Panc1 (cell line): Measurements from ENCODE around the gene VPS51.

Experiments used
- POLR2AphosphoS5 ChIP-seq: IDR thresholded peaks from 2 replicates; pipeline ENCODE4 v1.6.1; 2012; ENCODE audit warnings: mild to moderate bottlenecking, low read depth, low read length, moderate library complexity
- SIN3A ChIP-seq: IDR thresholded peaks from 2 replicates; pipeline ENCODE4 v1.6.1; 2012; ENCODE audit warnings: low read depth, mild to moderate bottlenecking, low read length, moderate library complexity, borderline replicate concordance; ENCODE audit not compliant: insufficient read depth
- TF ChIP-seq, protein P1 (sequence below): fragments of 450-650 bp; IDR thresholded peaks from 2 replicates; pipeline ENCODE4 v1.5.1; 2017; ENCODE audit warnings: mild to moderate bottlenecking
- TF ChIP-seq, protein P2 (sequence below), 2 experiments: IDR thresholded peaks; 2 replicates each; pipeline ENCODE4 v1.6.1; 2011 to 2012; ENCODE audit warnings: low read depth in 2 of 2, control low read depth in 1 of 2, low read length in 1 of 2, mild to moderate bottlenecking in 1 of 2, moderate library complexity in 1 of 2; ENCODE audit not compliant: insufficient read depth in 1 of 2

DNA sequence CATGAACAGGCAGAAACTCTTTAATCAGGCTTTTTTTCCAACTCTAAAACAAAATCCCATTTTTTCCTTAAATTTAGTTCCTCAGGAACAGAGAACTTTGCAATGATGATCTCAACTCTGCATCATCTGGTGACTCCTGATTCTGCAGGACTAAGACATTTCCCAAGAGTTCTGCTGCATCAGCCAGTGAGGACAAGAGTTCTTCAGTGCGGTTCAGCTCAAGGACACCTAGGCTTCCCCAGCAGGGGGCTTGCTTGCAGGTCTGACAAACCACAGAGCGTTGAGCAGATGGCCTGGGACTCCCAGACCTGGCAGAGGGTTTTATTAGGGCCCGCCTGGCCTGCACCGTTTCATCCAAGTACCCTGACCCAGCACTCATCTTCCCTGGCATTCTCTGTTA is 18.6 kb upstream of the VPS51 start:
- TF ChIP-seq, protein P1, sequence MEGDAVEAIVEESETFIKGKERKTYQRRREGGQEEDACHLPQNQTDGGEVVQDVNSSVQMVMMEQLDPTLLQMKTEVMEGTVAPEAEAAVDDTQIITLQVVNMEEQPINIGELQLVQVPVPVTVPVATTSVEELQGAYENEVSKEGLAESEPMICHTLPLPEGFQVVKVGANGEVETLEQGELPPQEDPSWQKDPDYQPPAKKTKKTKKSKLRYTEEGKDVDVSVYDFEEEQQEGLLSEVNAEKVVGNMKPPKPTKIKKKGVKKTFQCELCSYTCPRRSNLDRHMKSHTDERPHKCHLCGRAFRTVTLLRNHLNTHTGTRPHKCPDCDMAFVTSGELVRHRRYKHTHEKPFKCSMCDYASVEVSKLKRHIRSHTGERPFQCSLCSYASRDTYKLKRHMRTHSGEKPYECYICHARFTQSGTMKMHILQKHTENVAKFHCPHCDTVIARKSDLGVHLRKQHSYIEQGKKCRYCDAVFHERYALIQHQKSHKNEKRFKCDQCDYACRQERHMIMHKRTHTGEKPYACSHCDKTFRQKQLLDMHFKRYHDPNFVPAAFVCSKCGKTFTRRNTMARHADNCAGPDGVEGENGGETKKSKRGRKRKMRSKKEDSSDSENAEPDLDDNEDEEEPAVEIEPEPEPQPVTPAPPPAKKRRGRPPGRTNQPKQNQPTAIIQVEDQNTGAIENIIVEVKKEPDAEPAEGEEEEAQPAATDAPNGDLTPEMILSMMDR = no peak
- TF ChIP-seq SIN3A (no peak), POLR2AphosphoS5 (no peak)
- TF ChIP-seq, protein P2, sequence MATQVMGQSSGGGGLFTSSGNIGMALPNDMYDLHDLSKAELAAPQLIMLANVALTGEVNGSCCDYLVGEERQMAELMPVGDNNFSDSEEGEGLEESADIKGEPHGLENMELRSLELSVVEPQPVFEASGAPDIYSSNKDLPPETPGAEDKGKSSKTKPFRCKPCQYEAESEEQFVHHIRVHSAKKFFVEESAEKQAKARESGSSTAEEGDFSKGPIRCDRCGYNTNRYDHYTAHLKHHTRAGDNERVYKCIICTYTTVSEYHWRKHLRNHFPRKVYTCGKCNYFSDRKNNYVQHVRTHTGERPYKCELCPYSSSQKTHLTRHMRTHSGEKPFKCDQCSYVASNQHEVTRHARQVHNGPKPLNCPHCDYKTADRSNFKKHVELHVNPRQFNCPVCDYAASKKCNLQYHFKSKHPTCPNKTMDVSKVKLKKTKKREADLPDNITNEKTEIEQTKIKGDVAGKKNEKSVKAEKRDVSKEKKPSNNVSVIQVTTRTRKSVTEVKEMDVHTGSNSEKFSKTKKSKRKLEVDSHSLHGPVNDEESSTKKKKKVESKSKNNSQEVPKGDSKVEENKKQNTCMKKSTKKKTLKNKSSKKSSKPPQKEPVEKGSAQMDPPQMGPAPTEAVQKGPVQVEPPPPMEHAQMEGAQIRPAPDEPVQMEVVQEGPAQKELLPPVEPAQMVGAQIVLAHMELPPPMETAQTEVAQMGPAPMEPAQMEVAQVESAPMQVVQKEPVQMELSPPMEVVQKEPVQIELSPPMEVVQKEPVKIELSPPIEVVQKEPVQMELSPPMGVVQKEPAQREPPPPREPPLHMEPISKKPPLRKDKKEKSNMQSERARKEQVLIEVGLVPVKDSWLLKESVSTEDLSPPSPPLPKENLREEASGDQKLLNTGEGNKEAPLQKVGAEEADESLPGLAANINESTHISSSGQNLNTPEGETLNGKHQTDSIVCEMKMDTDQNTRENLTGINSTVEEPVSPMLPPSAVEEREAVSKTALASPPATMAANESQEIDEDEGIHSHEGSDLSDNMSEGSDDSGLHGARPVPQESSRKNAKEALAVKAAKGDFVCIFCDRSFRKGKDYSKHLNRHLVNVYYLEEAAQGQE (IDR thresholded peaks at IDR 0.05; ENCODE audit: insufficient read depth in 1 of 2, low read depth in 2 of 2, low read length in 1 of 2) = no peak
